Colonic mucosa (tissue), 4 donors: Measurements from ENCODE around the gene GPC4. TPM values are rescaled to one million over a fixed set of nuclear protein-coding genes. Genes with fewer than 3 reads are reported as not detected.

Experiments used
- DNase-seq: peaks from one replicate; pipeline ENCODE4 v3.0.0-alpha.2; 2020
- H3K27ac ChIP-seq: fragments of 200-600 bp; one replicate; pipeline ENCODE4 v1.8.0; 2021
- H3K27me3 ChIP-seq: fragments of 200-600 bp; one replicate; pipeline ENCODE4 v1.8.0; 2021
- H3K36me3 ChIP-seq: fragments of 200-600 bp; one replicate; pipeline ENCODE4 v1.8.0; 2021
- H3K4me1 ChIP-seq: fragments of 200-600 bp; one replicate; pipeline ENCODE4 v1.8.0; 2021; ENCODE audit warnings: mild to moderate bottlenecking
- H3K4me3 ChIP-seq: fragments of 200-600 bp; one replicate; pipeline ENCODE4 v1.8.0; 2021
- H3K9ac ChIP-seq, 2 donors: one replicate each; pipeline ENCODE4 v1.7.0; 2013; ENCODE audit warnings: control low read depth in 2 of 2, low read depth in 2 of 2, low read length in 2 of 2
- H3K9me3 ChIP-seq: fragments of 200-600 bp; one replicate; pipeline ENCODE4 v1.8.0; 2021
- CTCF ChIP-seq: fragments of 200-600 bp; IDR thresholded peaks from one replicate; pipeline ENCODE4 v1.8.0; 2022; ENCODE audit warnings: antibody characterized with exemption, mild to moderate bottlenecking
- intact Hi-C: fragments of 100-400 bp; cut with DNase I; formaldehyde crosslinking; loops from one replicate; pipeline ENCODE4 v1.14.1; 2022
- total RNA-seq, 2 donors: library from RNA; stranded (reverse); fragmentation: NEBNext Ultra II Directional in 1 of 2; extraction: Animal tissue kit (Norgen Biotek cat#: 25700) in 1 of 2; gene quantifications; one replicate each; pipeline ENCODE4 v1.2.1, GENCODE V29; 2021
- donor health status: healthy.
- donor health status: DM: no; HTN: no; CAD: no.
- donor health status: DM: no; HTN: no; CAD: no.

The GPC4 gene
- total RNA-seq, 2 donors from 2014 or later: 15.4 to 20.9 TPM

GRCh38 chrX:133273180-133273579 is 142.1 kb downstream of the GPC4 start:
- intact Hi-C loops: no loop called here
- Histone ChIP-seq H3K4me3 (no peak overlapping the region), H3K9me3 (no peaks in the 10 kb centered on the region), H3K27me3 (no peaks in the 10 kb centered on the region), H3K4me1 (no peaks in the 10 kb centered on the region), H3K9ac (no peak overlapping the region), H3K36me3 (no peaks in the 10 kb centered on the region), H3K27ac (no peak overlapping the region)
- no peak for TF ChIP-seq CTCF
- DNase-seq: no peak

GRCh38 chrX:133269168-133269567 is 146.1 kb downstream of the GPC4 start:
- Histone ChIP-seq H3K9ac (no peak overlapping the region), H3K27me3 (no peaks in the 10 kb centered on the region), H3K27ac (no peak overlapping the region), H3K4me3 (no peak overlapping the region), H3K4me1 (no peaks in the 10 kb centered on the region), H3K9me3 (no peaks in the 10 kb centered on the region), H3K36me3 (no peaks in the 10 kb centered on the region)
- intact Hi-C loops: no loop called here
- no peak for DNase-seq
- no peak for TF ChIP-seq CTCF

- Histone ChIP-seq H3K4me3 (no peak overlapping the region), H3K36me3 (no peaks in the 10 kb centered on the region)
- intact Hi-C loops: no loop called here
Measured at GRCh38 chrX:133267621-133268020, 147.7 kb downstream of the GPC4 start.

GRCh38 chrX:133265331-133265730 is 150.0 kb downstream of the GPC4 start:
- Histone ChIP-seq H3K27me3 (no peaks in the 10 kb centered on the region), H3K4me3 (no peak overlapping the region), H3K4me1 (no peaks in the 10 kb centered on the region), H3K9me3 (no peaks in the 10 kb centered on the region), H3K9ac (no peak overlapping the region), H3K27ac (no peak overlapping the region), H3K36me3 (no peaks in the 10 kb centered on the region)
- intact Hi-C loops: no loop called here
- TF ChIP-seq CTCF: no peak
- DNase-seq: no peak

More at GRCh38 chrX:133267621-133268020, 147.7 kb downstream of the GPC4 start:
- Histone ChIP-seq H3K27me3 (no peaks in the 10 kb centered on the region), H3K4me1 (no peaks in the 10 kb centered on the region), H3K9ac (no peak overlapping the region), H3K27ac (no peak overlapping the region), H3K9me3 (no peaks in the 10 kb centered on the region)
- TF ChIP-seq CTCF: no peak
- DNase-seq: no peak

GRCh38 chrX:133258481-133258880 is 156.8 kb downstream of the GPC4 start:
- H3K4me3 ChIP-seq: no peak overlapping the region
- TF ChIP-seq CTCF: no peak
- H3K9ac ChIP-seq: no peak overlapping the region
- intact Hi-C loops: no loop called here
- no peaks in the 10 kb centered on the region for H3K36me3 ChIP-seq
- no peaks in the 10 kb centered on the region for H3K9me3 ChIP-seq
- H3K27ac ChIP-seq: no peak overlapping the region
- DNase-seq: no peak
- no peaks in the 10 kb centered on the region for H3K27me3 ChIP-seq
- H3K4me1 ChIP-seq: no peaks in the 10 kb centered on the region

- TF ChIP-seq CTCF: no peak
- Histone ChIP-seq H3K4me3 (no peak overlapping the region), H3K4me1 (no peaks in the 10 kb centered on the region), H3K9me3 (no peaks in the 10 kb centered on the region), H3K9ac (no peak overlapping the region), H3K36me3 (no peaks in the 10 kb centered on the region), H3K27me3 (no peaks in the 10 kb centered on the region), H3K27ac (no peak overlapping the region)
- intact Hi-C loops: no loop called here
- DNase-seq: no peak
Measured at GRCh38 chrX:133254666-133255065, 160.6 kb downstream of the GPC4 start.
